Transverse colon (tissue), 4 donors: Measurements from ENCODE around the gene SPANXA2.
"Not testable (repeated sequence)": the region's sequence is repeated elsewhere in the genome, so short reads cannot be mapped to it uniquely, and the experiment has no call there.

ENCODE experiments used
- POLR2A ChIP-seq: fragments of 450-650 bp; IDR thresholded peaks from one replicate; pipeline ENCODE4 v1.6.1; 2016; ENCODE audit warnings: antibody characterized with exemption, mild to moderate bottlenecking, moderate library complexity
- POLR2AphosphoS5 ChIP-seq, 3 donors: sonication (generic); formaldehyde crosslinking; IDR thresholded peaks; one replicate each; pipeline ENCODE4 v1.6.1; 2016; ENCODE audit warnings: antibody characterized with exemption in 3 of 3
- TF ChIP-seq, protein P1 (sequence below), 5 experiments: fragments of 200-600 bp in 3 of 5; fragments of 450-650 bp in 2 of 5; sonication (generic) in 3 of 5; IDR thresholded peaks; 1 replicate in 2 of 5; 2 replicates in 3 of 5; pipeline ENCODE4 v1.5.1; 2016 to 2017; ENCODE audit warnings: antibody characterized with exemption in 5 of 5, inconsistent platforms in 3 of 5, mild to moderate bottlenecking in 2 of 5, moderate library complexity in 1 of 5

- TF ChIP-seq, protein P1, sequence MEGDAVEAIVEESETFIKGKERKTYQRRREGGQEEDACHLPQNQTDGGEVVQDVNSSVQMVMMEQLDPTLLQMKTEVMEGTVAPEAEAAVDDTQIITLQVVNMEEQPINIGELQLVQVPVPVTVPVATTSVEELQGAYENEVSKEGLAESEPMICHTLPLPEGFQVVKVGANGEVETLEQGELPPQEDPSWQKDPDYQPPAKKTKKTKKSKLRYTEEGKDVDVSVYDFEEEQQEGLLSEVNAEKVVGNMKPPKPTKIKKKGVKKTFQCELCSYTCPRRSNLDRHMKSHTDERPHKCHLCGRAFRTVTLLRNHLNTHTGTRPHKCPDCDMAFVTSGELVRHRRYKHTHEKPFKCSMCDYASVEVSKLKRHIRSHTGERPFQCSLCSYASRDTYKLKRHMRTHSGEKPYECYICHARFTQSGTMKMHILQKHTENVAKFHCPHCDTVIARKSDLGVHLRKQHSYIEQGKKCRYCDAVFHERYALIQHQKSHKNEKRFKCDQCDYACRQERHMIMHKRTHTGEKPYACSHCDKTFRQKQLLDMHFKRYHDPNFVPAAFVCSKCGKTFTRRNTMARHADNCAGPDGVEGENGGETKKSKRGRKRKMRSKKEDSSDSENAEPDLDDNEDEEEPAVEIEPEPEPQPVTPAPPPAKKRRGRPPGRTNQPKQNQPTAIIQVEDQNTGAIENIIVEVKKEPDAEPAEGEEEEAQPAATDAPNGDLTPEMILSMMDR (IDR thresholded peaks at IDR 0.05) = not testable (repeated sequence)
- TF ChIP-seq POLR2A; POLR2AphosphoS5 (IDR thresholded peaks at IDR 0.05): not testable (repeated sequence)
Observed at GRCh38 chrX:141589408-141589807, at the start of gene SPANXA2.
